Stomach (tissue), 9 donors: ENCODE results near the gene DNASE2. TPM values are rescaled to one million over a fixed set of nuclear protein-coding genes. Genes with fewer than 3 reads are reported as not detected.
A peak's percentile ranks its signal among the peaks of the same experiment; 100 is the strongest.
"Not testable (repeated sequence)": the region's sequence is repeated elsewhere in the genome, so short reads cannot be mapped to it uniquely, and the experiment has no call there.

Source experiments
- DNase-seq, 2 donors: peaks; one replicate each; pipeline versions ENCODE4 v3.0.0 to v3.0.0-alpha.2; 2013 to 2019
- H3K27ac ChIP-seq, 5 donors: fragments of 200-600 bp in 4 of 5; sonication (generic) in 4 of 5; one replicate each; pipeline ENCODE4 v1.5.1; 2013 to 2019; ENCODE audit warnings: mild to moderate bottlenecking in 1 of 5, moderate library complexity in 1 of 5
- H3K27me3 ChIP-seq, 3 donors: fragments of 200-600 bp; sonication (generic); one replicate each; pipeline ENCODE4 v1.5.1; 2017 to 2019; ENCODE audit warnings: mixed run types in 1 of 3
- H3K36me3 ChIP-seq, 4 donors: fragments of 200-600 bp; sonication (generic); 1 replicate in 3 of 4; 2 replicates in 1 of 4; pipeline ENCODE4 v1.5.1; 2016 to 2019
- H3K4me1 ChIP-seq, 4 donors: fragments of 200-600 bp; sonication (generic); one replicate each; pipeline ENCODE4 v1.5.1; 2016 to 2019
- H3K4me3 ChIP-seq, 4 donors: fragments of 200-600 bp; sonication (generic) in 3 of 4; one replicate each; pipeline ENCODE4 v1.5.1; 2016 to 2019; ENCODE audit warnings: mild to moderate bottlenecking in 1 of 4
- H3K9me3 ChIP-seq, 4 donors: fragments of 200-600 bp; sonication (generic); one replicate each; pipeline ENCODE4 v1.5.1; 2016 to 2019
- EP300 ChIP-seq: sonication (generic); formaldehyde crosslinking; IDR thresholded peaks from one replicate; pipeline ENCODE4 v1.6.1; 2017; ENCODE audit warnings: antibody characterized with exemption
- POLR2A ChIP-seq, 4 donors: fragments of 450-650 bp; IDR thresholded peaks; one replicate each; pipeline ENCODE4 v1.6.1; 2016; ENCODE audit warnings: antibody characterized with exemption in 4 of 4, control low read depth in 2 of 4, mild to moderate bottlenecking in 1 of 4, moderate library complexity in 1 of 4
- POLR2AphosphoS5 ChIP-seq, 3 donors: sonication (generic); formaldehyde crosslinking; IDR thresholded peaks; one replicate each; pipeline ENCODE4 v1.6.1; 2016; ENCODE audit warnings: antibody characterized with exemption in 3 of 3
- WGBS, 5 donors: extraction: QIAGEN DNeasy Blood & Tissue Kit in 3 of 5; methylation state at CpG; one replicate each; pipeline versions ENCODE4 v1.1.5 to v1.1.7; 2013 to 2018; 5-methylcytosine and 5-hydroxymethylcytosine counted together
- intact Hi-C: fragments of 100-400 bp; cut with DNase I; formaldehyde crosslinking; loops from one replicate; pipeline ENCODE4 v1.15.1; 2023; ENCODE audit warnings: low total_unique reads
- polyA plus RNA-seq, 3 donors: library from polyadenylated mRNA; stranded (reverse); fragments of 200-250 nt; gene quantifications; one replicate each; pipeline ENCODE4 v1.2.3, GENCODE V29; 2013
- total RNA-seq, 5 donors: library from RNA; depleted of rRNA; stranded (reverse); fragments of >200 nt; gene quantifications; one replicate each; pipeline versions ENCODE4 v1.1.0 to v1.2.3, GENCODE V29; 2014 to 2016
- TF ChIP-seq, protein P1 (sequence below), 7 experiments: fragments of 450-650 bp in 4 of 7; fragments of 200-600 bp in 3 of 7; sonication (generic) in 3 of 7; IDR thresholded peaks; one replicate each; pipeline ENCODE4 v1.5.1; 2016 to 2019; ENCODE audit warnings: antibody characterized with exemption in 7 of 7, control low read depth in 2 of 7, mild to moderate bottlenecking in 1 of 7
- donor health status: healthy with polysubstance abuse.
- donor health status: Bipolar disorder and iron deficiency.
- donor health status: healthy.

DNASE2 gene
- total and polyA plus RNA-seq, 8 donors, result 9.0 to 53.1 (median 25.6) TPM

DNA sequence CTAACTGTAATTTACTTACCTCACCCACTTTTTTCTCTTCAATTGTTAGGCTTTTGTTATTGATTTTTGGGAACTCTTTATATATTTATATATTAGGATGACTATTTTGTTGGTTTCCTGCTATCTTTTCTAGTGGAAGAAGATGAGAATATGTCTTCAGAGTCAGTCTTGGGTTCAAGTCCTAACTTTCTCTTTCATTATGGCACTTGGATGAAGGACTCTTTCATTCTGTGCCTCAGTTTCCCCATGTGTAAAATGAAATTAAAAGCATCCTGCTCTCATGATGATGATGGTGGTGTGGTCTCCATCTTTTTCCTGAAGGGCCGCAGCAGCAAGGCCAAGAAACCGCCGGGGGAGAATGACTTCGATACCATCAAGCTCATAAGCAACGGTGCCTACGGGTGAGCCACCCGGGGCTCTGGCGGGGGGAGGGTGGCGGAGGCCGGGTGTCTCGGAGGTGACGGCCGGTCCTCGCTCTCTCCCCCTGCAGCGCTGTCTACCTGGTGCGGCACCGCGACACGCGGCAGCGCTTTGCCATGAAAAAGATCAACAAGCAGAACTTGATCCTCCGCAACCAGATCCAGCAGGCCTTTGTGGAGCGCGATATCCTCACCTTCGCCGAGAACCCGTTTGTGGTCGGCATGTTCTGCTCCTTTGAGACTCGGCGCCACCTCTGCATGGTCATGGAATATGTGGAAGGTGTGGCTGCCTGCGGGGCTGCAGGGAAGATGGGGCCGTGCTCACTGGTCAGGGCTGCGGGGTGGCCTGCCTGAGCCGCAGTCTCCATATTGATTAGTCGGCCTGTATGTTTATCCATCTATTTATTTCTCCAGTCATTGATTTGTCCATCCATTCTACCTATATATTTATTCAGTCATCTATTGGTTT lies 23.0 kb downstream of the DNASE2 start:
- Histone ChIP-seq H3K27me3 (no peaks in the 10 kb centered on the region), H3K27ac (no peak overlapping the region), H3K4me3 (no peak overlapping the region), H3K9me3 (peaks cover 0 to 3% (median 0%) of the 10 kb centered on the region in 4 donors), H3K4me1 (no peaks in the 10 kb centered on the region), H3K36me3 (no peaks in the 10 kb centered on the region)
- TF ChIP-seq POLR2A (IDR thresholded peaks at IDR 0.05) (no peak), POLR2AphosphoS5 (IDR thresholded peaks at IDR 0.05) (no peak), EP300 (no peak)
- TF ChIP-seq, protein P1, sequence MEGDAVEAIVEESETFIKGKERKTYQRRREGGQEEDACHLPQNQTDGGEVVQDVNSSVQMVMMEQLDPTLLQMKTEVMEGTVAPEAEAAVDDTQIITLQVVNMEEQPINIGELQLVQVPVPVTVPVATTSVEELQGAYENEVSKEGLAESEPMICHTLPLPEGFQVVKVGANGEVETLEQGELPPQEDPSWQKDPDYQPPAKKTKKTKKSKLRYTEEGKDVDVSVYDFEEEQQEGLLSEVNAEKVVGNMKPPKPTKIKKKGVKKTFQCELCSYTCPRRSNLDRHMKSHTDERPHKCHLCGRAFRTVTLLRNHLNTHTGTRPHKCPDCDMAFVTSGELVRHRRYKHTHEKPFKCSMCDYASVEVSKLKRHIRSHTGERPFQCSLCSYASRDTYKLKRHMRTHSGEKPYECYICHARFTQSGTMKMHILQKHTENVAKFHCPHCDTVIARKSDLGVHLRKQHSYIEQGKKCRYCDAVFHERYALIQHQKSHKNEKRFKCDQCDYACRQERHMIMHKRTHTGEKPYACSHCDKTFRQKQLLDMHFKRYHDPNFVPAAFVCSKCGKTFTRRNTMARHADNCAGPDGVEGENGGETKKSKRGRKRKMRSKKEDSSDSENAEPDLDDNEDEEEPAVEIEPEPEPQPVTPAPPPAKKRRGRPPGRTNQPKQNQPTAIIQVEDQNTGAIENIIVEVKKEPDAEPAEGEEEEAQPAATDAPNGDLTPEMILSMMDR (IDR thresholded peaks at IDR 0.05), result no peak
- DNase-seq, result no peak
- intact Hi-C loops, result no loop called here
- 91 to 93% (median 93%) methylated on average over 31 to 35 of the region's 35 CpGs for WGBS, 5 donors

DNA sequence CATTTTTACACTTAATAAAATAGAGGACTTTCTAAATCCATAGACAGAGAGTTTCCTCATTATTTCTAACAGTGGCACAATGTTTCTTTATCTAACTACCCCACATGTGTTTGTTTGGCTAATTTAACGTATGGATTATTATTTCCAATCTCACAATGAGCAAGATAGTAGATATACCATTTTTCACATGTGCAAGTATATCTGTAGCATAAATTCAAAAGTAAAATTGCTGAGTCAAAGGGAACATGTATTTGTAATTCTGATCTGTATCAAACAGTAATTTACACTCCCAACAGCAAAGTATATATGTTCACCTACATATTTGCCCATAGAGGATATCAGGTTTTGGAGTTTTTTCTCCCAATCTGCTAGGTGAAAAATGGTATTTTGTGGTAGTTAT lies 24.6 kb downstream of the DNASE2 start:
- TF ChIP-seq POLR2A (IDR thresholded peaks at IDR 0.05) (no peak), EP300 (no peak), POLR2AphosphoS5 (IDR thresholded peaks at IDR 0.05) (no peak)
- TF ChIP-seq, protein P1 (IDR thresholded peaks at IDR 0.05), result no peak
- H3K36me3 ChIP-seq, result no peaks in the 10 kb centered on the region
- no peak for DNase-seq
- H3K27ac ChIP-seq, result no peak overlapping the region
- intact Hi-C loops, result no loop called here
- H3K4me3 ChIP-seq, result no peak overlapping the region
- H3K4me1 ChIP-seq, result no peaks in the 10 kb centered on the region
- peaks cover 0 to 3% (median 0%) of the 10 kb centered on the region in 4 donors for H3K9me3 ChIP-seq
- H3K27me3 ChIP-seq, result no peaks in the 10 kb centered on the region
- 28 to 64% (median 43%) methylated on average over 1 of the region's 1 CpG for WGBS, 5 donors

DNA sequence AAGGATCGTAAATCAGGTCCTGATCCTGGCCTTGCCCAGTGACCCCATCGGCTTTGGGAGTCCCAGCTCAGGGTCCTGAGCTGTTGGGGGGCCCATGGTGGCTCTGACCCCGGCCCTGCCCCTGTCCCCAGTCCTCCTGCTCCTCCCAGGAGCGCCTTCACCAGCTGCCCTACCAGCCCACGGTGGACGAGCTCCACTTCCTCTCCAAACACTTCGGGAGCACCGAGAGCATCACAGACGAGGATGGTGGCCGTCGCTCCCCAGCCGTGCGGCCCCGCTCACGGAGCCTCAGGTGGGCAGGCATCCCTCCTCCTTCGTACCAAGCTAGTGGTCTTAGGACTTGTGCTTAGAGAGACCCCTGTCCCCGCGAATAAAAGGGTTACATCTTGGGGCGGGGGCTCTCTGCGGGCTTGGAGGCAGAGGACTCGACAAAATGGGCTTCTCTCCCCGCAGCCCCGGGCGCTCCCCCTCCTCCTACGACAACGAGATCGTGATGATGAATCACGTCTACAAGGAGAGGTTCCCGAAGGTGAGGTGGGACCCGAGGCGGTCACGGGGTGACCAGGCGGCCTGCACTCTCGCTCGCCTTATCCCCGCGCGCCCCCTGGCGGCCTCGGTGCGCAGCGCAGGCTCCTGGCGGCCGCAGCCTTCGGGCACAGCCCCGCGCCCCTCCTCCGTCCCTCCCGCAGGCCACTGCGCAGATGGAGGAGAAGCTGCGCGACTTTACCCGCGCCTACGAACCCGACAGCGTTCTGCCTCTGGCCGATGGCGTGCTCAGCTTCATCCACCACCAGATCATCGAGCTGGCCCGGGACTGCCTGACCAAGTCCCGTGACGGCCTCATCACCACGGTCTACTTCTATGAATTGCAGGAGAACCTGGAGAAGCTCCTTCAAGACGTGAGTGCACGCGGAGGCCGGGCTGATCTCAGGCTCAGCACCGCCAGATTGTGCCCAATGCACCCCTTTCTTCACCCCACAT lies 33.8 kb downstream of the DNASE2 start:
- TF ChIP-seq POLR2A (IDR thresholded peaks at IDR 0.05) (no peak), POLR2AphosphoS5 (IDR thresholded peaks at IDR 0.05) (peak in 2 of 3 donors; percentile 31 to 82), EP300 (no peak)
- TF ChIP-seq, protein P1 (IDR thresholded peaks at IDR 0.05), result peak in 6 of 7 experiments; percentile 30 to 100 (median 99)
- Histone ChIP-seq H3K4me3 (peak overlapping the region; percentile 12 to 39 (median 18)), H3K27me3 (peaks cover 5 to 60% (median 14%) of the 10 kb centered on the region in 3 donors), H3K36me3 (no peaks in the 10 kb centered on the region), H3K4me1 (peaks cover 9 to 11% (median 10%) of the 10 kb centered on the region in 4 donors), H3K9me3 (no peaks in the 10 kb centered on the region), H3K27ac (no peak overlapping the region)
- intact Hi-C loops, result loop anchor here (5.0 kb wide), 1 partner anchor 85 kb away; no protein-coding TSS in a partner anchor
- peak; percentile 93 to 95 for DNase-seq
- 7 to 21% (median 12%) methylated on average over 19 to 69 of the region's 69 CpGs for WGBS, 5 donors

DNA sequence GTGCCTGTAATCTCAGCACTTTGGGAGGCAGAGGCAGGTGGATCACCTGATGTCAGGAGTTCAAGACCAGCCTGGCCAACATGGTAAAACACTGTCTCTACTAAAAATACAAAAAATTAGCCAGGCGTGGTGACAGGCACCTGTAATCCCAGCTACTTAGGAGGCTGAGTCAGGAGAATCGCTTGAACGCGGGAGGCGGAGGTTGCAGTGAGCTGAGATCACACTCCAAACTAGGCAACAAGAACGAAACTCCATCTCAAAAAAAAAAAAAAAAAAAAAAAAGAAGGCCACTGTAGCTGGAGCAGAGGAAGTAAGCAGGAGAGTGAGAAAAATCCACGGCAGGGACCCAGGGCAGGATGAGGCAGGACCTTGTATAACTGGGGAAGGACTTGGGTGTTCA lies 34.6 kb downstream of the DNASE2 start:
- DNase-seq, H3K27ac ChIP-seq, H3K36me3 ChIP-seq, H3K9me3 ChIP-seq, H3K4me3 ChIP-seq: not testable (repeated sequence)
- 79 to 89% (median 84%) methylated on average over 7 of the region's 7 CpGs for WGBS, 5 donors
- Histone ChIP-seq H3K27me3 (peaks cover 7 to 69% (median 23%) of the 10 kb centered on the region in 3 donors), H3K4me1 (peaks cover 9 to 13% (median 11%) of the 10 kb centered on the region in 4 donors)
- intact Hi-C loops, result loop anchor here (5.0 kb wide), 1 partner anchor 84 kb away; no protein-coding TSS in a partner anchor
